Endothelial cell of umbilical vein (primary cell): ENCODE results near the gene UVRAG. TPM values are rescaled to one million over a fixed set of nuclear protein-coding genes. Genes with fewer than 3 reads are reported as not detected.
A peak's percentile ranks its signal among the peaks of the same experiment; 100 is the strongest.
"Not testable (repeated sequence)": the region's sequence is repeated elsewhere in the genome, so short reads cannot be mapped to it uniquely, and the experiment has no call there.

Experiments
- BruUV-seq: library from RNA; stranded (reverse); fragments of 400-500 nt; replicated peaks from 2 replicates; lab custom pipeline; 2021; lab: Mats Ljungman, UMichigan
- CTCF ChIA-PET: fragments of 300-600, 350-600 bp; sonication (Branson Sonifier 250); formaldehyde crosslinking; loops from one replicate; lab custom pipeline; 2021; ENCODE audit warnings: antibody characterized with exemption, inconsistent platforms; lab: Charles Lee
- POLR2A ChIA-PET: fragments of 300-600, 350-600 bp; sonication (Branson Sonifier 250); formaldehyde crosslinking; loops from one replicate; lab custom pipeline; 2021; ENCODE audit warnings: antibody characterized with exemption, inconsistent platforms; lab: Charles Lee
- DNase-seq: peaks from one replicate; pipeline ENCODE4 v3.0.0-alpha.2; 2011; ENCODE audit warnings: low read depth, low spot score
- FAIRE-seq: peaks from 2 replicates; lab custom pipeline; 2011; peaks lifted over from hg19 to GRCh38; lab: Jason Lieb, UNC
- H2AFZ ChIP-seq: 2 replicates; pipeline ENCODE4 v1.6.0; 2012; ENCODE audit warnings: low read depth, low read length, control low read depth, inconsistent platforms
- H3K27ac ChIP-seq: 2 replicates; pipeline ENCODE4 v1.5.1; 2011; ENCODE audit warnings: low read depth, mild to moderate bottlenecking, control low read depth, low read length, moderate library complexity; ENCODE audit not compliant: insufficient read depth
- H3K27me3 ChIP-seq, 2 experiments: 2 replicates each; pipeline versions ENCODE4 v1.6.0 to v1.6.1; 2011; ENCODE audit warnings: low read length in 2 of 2, mixed read lengths in 1 of 2; ENCODE audit not compliant: control insufficient read depth in 2 of 2, insufficient read depth in 2 of 2
- H3K36me3 ChIP-seq, 2 experiments: 2 replicates in 1 of 2; 3 replicates in 1 of 2; pipeline ENCODE4 v1.5.1; 2011; ENCODE audit warnings: low read length in 2 of 2, mild to moderate bottlenecking in 1 of 2, moderate library complexity in 1 of 2; ENCODE audit not compliant: control insufficient read depth in 2 of 2, insufficient read depth in 2 of 2; ENCODE audit errors: extremely low read depth in 1 of 2
- H3K4me1 ChIP-seq: 3 replicates; pipeline ENCODE4 v1.5.1; 2011; ENCODE audit warnings: mild to moderate bottlenecking, low read length; ENCODE audit not compliant: control insufficient read depth, insufficient read depth; ENCODE audit errors: extremely low read depth
- H3K4me2 ChIP-seq: 2 replicates; pipeline ENCODE4 v1.6.1; 2011; ENCODE audit warnings: low read length, control low read depth, mixed read lengths; ENCODE audit not compliant: insufficient read depth
- H3K4me3 ChIP-seq, 3 experiments: fragments of 200-600 bp in 1 of 3; sonication (generic), shearing (Covaris generic) in 1 of 3; replicated peaks in 1 of 3; 2 replicates each; pipeline ENCODE4 v1.5.1; 2011 to 2016; ENCODE audit warnings: control low read depth in 3 of 3, low read length in 3 of 3, mild to moderate bottlenecking in 2 of 3, inconsistent platforms in 1 of 3, low read depth in 1 of 3, moderate library complexity in 1 of 3; ENCODE audit not compliant: insufficient read depth in 1 of 3
- H3K79me2 ChIP-seq: 2 replicates; pipeline ENCODE4 v1.6.0; 2012; ENCODE audit warnings: low read length, inconsistent platforms; ENCODE audit not compliant: control insufficient read depth, insufficient read depth
- H3K9ac ChIP-seq: replicated peaks from 2 replicates; pipeline ENCODE3; 2011; ENCODE audit warnings: low read length, control low read depth; ENCODE audit not compliant: insufficient read depth; ENCODE audit errors: extremely low read depth
- H3K9me1 ChIP-seq: replicated peaks from 3 replicates; pipeline ENCODE4 v1.6.0; 2011; ENCODE audit warnings: mild to moderate bottlenecking, low read length; ENCODE audit not compliant: control insufficient read depth, insufficient read depth; ENCODE audit errors: extremely low read depth
- H3K9me3 ChIP-seq: replicated peaks from 2 replicates; pipeline ENCODE4 v1.5.1; 2012; ENCODE audit warnings: low read length, inconsistent platforms; ENCODE audit not compliant: control insufficient read depth, insufficient read depth
- H4K20me1 ChIP-seq: replicated peaks from 2 replicates; pipeline ENCODE3; 2011; ENCODE audit warnings: mild to moderate bottlenecking, low read length; ENCODE audit not compliant: control insufficient read depth, insufficient read depth; ENCODE audit errors: extremely low read depth
- EZH2 ChIP-seq: IDR thresholded peaks from 2 replicates; pipeline ENCODE4 v1.6.1; 2012; ENCODE audit warnings: borderline replicate concordance, low read depth, mild to moderate bottlenecking, moderate library complexity, low read length, inconsistent platforms; ENCODE audit not compliant: severe bottlenecking
- FOS ChIP-seq: IDR thresholded peaks from 2 replicates; pipeline ENCODE4 v1.6.1; 2011; ENCODE audit warnings: mild to moderate bottlenecking, low read length, moderate library complexity, borderline replicate concordance; ENCODE audit not compliant: insufficient read depth
- GATA2 ChIP-seq: IDR thresholded peaks from 2 replicates; pipeline ENCODE4 v1.7.0; 2011; ENCODE audit warnings: low read depth, mild to moderate bottlenecking, moderate library complexity, mixed read lengths, low read length; ENCODE audit not compliant: insufficient read length, insufficient read depth
- JUN ChIP-seq: IDR thresholded peaks from 2 replicates; pipeline ENCODE4 v1.6.1; 2011; ENCODE audit warnings: borderline replicate concordance, low read depth; ENCODE audit not compliant: insufficient read length, insufficient read depth
- MYC ChIP-seq: IDR thresholded peaks from one replicate; pipeline ENCODE4 v1.6.1; 2011; ENCODE audit warnings: mild to moderate bottlenecking, low read depth, low read length
- POLR2A ChIP-seq: IDR thresholded peaks from 2 replicates; pipeline ENCODE4 v1.6.1; 2012; ENCODE audit warnings: low read depth, mild to moderate bottlenecking, control low read depth, low read length
- POLR2AphosphoS5 ChIP-seq: IDR thresholded peaks from 2 replicates; pipeline ENCODE4 v1.6.1; 2012; ENCODE audit warnings: low read depth, mild to moderate bottlenecking, control low read depth, low read length, moderate library complexity; ENCODE audit not compliant: insufficient read depth
- dilution Hi-C: fragments of 300-500 bp; cut with MboI; formaldehyde crosslinking; loops from one replicate; pipeline ENCODE4 v1.15.0; 2019; ENCODE audit warnings: low sequenced_read_pairs; ENCODE audit not compliant: extremely low pct_ligation_motif_present
- intact Hi-C: fragments of 100-400 bp; cut with micrococcal nuclease; formaldehyde crosslinking; loops from one replicate; pipeline ENCODE4 v1.10.0; 2022
- polyA plus RNA-seq, 4 experiments: library from polyadenylated mRNA; depleted of rRNA in 3 of 4; stranded (reverse) in 3 of 4; unstranded in 1 of 4; fragments of >200 nt; gene quantifications; 2 replicates each; pipeline versions ENCODE4 v1.2.1 to v1.2.3, GENCODE V29; 2011 to 2012; ENCODE audit warnings: missing spikeins in 1 of 4
- total RNA-seq: library from RNA; stranded (reverse); gene quantifications from 2 replicates; pipeline ENCODE4 v1.2.3, GENCODE V29; 2021
- TF ChIP-seq, protein P1 (sequence below): IDR thresholded peaks from 2 replicates; pipeline ENCODE4 v1.6.1; 2011; ENCODE audit not compliant: insufficient read depth, insufficient read length

Gene UVRAG
- total and polyA plus RNA-seq, 2 donors (not counting 3 experiments of a cell fraction or from before 2014, with no cell fraction given), result 21.2 to 65.6 TPM

DNA sequence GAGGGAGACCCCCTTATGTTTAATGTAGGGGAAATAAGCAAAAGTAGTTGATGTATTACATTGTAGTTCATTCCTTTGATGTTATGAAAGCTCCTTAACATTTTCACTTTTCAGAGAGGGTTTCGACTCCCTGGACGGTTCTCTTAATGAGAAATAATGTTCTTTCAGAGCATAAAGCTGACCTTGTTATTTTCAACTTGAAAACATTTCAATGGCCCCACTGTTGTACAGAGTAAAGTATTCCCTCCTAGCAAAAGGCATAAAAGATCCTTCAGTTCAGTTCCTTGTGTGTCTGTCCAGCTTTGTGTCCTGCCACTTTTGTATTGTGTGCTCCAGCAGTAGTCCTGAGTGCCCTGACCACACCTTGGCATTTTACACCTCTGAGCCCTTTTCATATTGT, 63.9 kb downstream of the UVRAG start:
- no peak for FAIRE-seq
- H3K27ac ChIP-seq, result no peak overlapping the region
- H3K27me3 ChIP-seq, result no peaks in the 10 kb centered on the region
- no peak overlapping the region for H3K9ac ChIP-seq
- no peaks in the 10 kb centered on the region for H3K9me1 ChIP-seq
- H3K79me2 ChIP-seq, result peaks cover 48% of the 10 kb centered on the region
- no peak overlapping the region for H3K4me2 ChIP-seq
- peaks cover 2 to 6% of the 10 kb centered on the region in 2 experiments for H3K36me3 ChIP-seq
- no peak for DNase-seq
- no peak overlapping the region for H2AFZ ChIP-seq
- H4K20me1 ChIP-seq, result peaks cover 4% of the 10 kb centered on the region
- CTCF ChIA-PET, result interaction anchor here (1.0 to 3.5 kb wide), 2 partner anchors 11 to 76 kb away, joined by 4 to 23 read pairs; no protein-coding TSS in a partner anchor
- no peaks in the 10 kb centered on the region for H3K9me3 ChIP-seq
- TF ChIP-seq MYC, result no peak
- no peak for TF ChIP-seq FOS
- TF ChIP-seq, protein P1, sequence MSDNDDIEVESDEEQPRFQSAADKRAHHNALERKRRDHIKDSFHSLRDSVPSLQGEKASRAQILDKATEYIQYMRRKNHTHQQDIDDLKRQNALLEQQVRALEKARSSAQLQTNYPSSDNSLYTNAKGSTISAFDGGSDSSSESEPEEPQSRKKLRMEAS, result no peak
- TF ChIP-seq JUN, result no peak
- TF ChIP-seq EZH2, result no peak
- dilution Hi-C loops (no loop called here), intact Hi-C loops (no loop called here)
- no TSS peak for BruUV-seq
- H3K4me1 ChIP-seq, result no peaks in the 10 kb centered on the region
- no peak overlapping the region for H3K4me3 ChIP-seq
- POLR2A ChIA-PET, result no interaction called here

- Histone ChIP-seq H3K9me3 (no peaks in the 10 kb centered on the region), H3K4me2 (no peak overlapping the region), H3K9me1 (no peaks in the 10 kb centered on the region), H3K36me3 (peaks cover 2 to 6% of the 10 kb centered on the region in 2 experiments), H2AFZ (no peak overlapping the region), H3K4me1 (no peaks in the 10 kb centered on the region), H3K79me2 (peaks cover 51% of the 10 kb centered on the region), H4K20me1 (peaks cover 4% of the 10 kb centered on the region), H3K27ac (no peak overlapping the region), H3K27me3 (no peaks in the 10 kb centered on the region), H3K9ac (no peak overlapping the region), H3K4me3 (no peak overlapping the region)
- FAIRE-seq, result no peak
- no TSS peak for BruUV-seq
- POLR2A ChIA-PET, result no interaction called here
- no peak for TF ChIP-seq FOS
- no peak for TF ChIP-seq GATA2
- no peak for TF ChIP-seq MYC
- TF ChIP-seq, protein P1, result no peak
- no peak for TF ChIP-seq EZH2
- TF ChIP-seq POLR2A, result no peak
- no peak for TF ChIP-seq POLR2AphosphoS5
- no peak for TF ChIP-seq JUN
- CTCF ChIA-PET, result interaction anchor here (2.0 to 3.5 kb wide), 2 partner anchors 12 to 273 kb away, joined by 5 to 23 read pairs; no protein-coding TSS in a partner anchor
- no peak for DNase-seq
- intact Hi-C loops, result no loop called here
- dilution Hi-C loops, result no loop called here
Measured at GRCh38 chr11:75879737-75880136, 64.7 kb downstream of the UVRAG start.

GRCh38 chr11:75880343-75880742, 65.3 kb downstream of the UVRAG start:
- dilution Hi-C loops, H3K9ac ChIP-seq, H2AFZ ChIP-seq, H4K20me1 ChIP-seq, H3K27ac ChIP-seq, FAIRE-seq, H3K9me3 ChIP-seq, H3K36me3 ChIP-seq, H3K9me1 ChIP-seq, H3K4me1 ChIP-seq, DNase-seq, H3K4me2 ChIP-seq, H3K27me3 ChIP-seq, H3K4me3 ChIP-seq, intact Hi-C loops: not testable (repeated sequence)
- TSS peak; percentile 14 for BruUV-seq
- ChIA-PET CTCF (interaction anchor here (0.6 to 3.5 kb wide), 8 partner anchors 10 to 272 kb away, joined by 3 to 23 read pairs (median 3); no protein-coding TSS in a partner anchor), POLR2A (interaction anchor here (1.1 kb wide), 1 partner anchor 54 kb away, joined by 4 read pairs; no protein-coding TSS in a partner anchor)
- peaks cover 49% of the 10 kb centered on the region for H3K79me2 ChIP-seq
